GM12873 (cell line): ENCODE results near the gene B4GALT4.

Experiments
- CTCF ChIP-seq: IDR thresholded peaks from 2 replicates; pipeline ENCODE4 v1.5.1; 2012; ENCODE audit warnings: low read depth, mild to moderate bottlenecking, moderate library complexity, low read length, control low read depth; ENCODE audit not compliant: insufficient read depth; ENCODE audit errors: missing control alignments

The B4GALT4 gene

GRCh38 chr3:119223511-119223910 is 17.2 kb downstream of the B4GALT4 start:
- peak; percentile 13 for TF ChIP-seq CTCF

GRCh38 chr3:119222391-119222790 is 18.3 kb downstream of the B4GALT4 start:
- TF ChIP-seq CTCF = no peak

GRCh38 chr3:119221779-119222320 is 18.8 kb downstream of the B4GALT4 start:
- no peak for TF ChIP-seq CTCF

GRCh38 chr3:119220970-119221667 is 19.6 kb downstream of the B4GALT4 start:
- TF ChIP-seq CTCF = no peak

GRCh38 chr3:119220198-119220597 is 20.5 kb downstream of the B4GALT4 start:
- TF ChIP-seq CTCF = no peak

- no peak for TF ChIP-seq CTCF
These were observed 21.6 kb downstream of the B4GALT4 start for GRCh38 chr3:119219069-119219468.

GRCh38 chr3:119211803-119212202 is 28.9 kb downstream of the B4GALT4 start:
- TF ChIP-seq CTCF = no peak
